Upper lobe of left lung (tissue), 6 donors: Measurements from ENCODE around the gene CALHM2. TPM values are rescaled to one million over a fixed set of nuclear protein-coding genes. Genes with fewer than 3 reads are reported as not detected.

ENCODE experiments used
- ATAC-seq, 2 donors: fragments of 200-7000 bp; cut with Tn5 transposase; one replicate each; pipeline ENCODE4 v1.9.1; 2022; ENCODE audit warnings: mild to moderate bottlenecking in 2 of 2, moderate library complexity in 2 of 2; ENCODE audit not compliant: low FRiP score in 2 of 2
- DNase-seq, 2 donors: peaks; one replicate each; pipeline ENCODE4 v3.0.0-alpha.2; 2019 to 2020
- H3K27ac ChIP-seq, 4 donors: fragments of 200-600 bp; sonication (generic); one replicate each; pipeline ENCODE4 v1.5.1; 2016 to 2019
- H3K27me3 ChIP-seq, 4 donors: fragments of 200-600 bp; sonication (generic); one replicate each; pipeline ENCODE4 v1.5.1; 2017 to 2019
- H3K36me3 ChIP-seq, 4 donors: fragments of 200-600 bp; sonication (generic); one replicate each; pipeline ENCODE4 v1.5.1; 2016 to 2019
- H3K4me1 ChIP-seq, 4 donors: fragments of 200-600 bp; sonication (generic); one replicate each; pipeline ENCODE4 v1.5.1; 2018 to 2019
- H3K4me3 ChIP-seq, 4 donors: fragments of 200-600 bp; sonication (generic); one replicate each; pipeline ENCODE4 v1.5.1; 2017 to 2019; ENCODE audit warnings: mild to moderate bottlenecking in 2 of 4, moderate library complexity in 1 of 4
- H3K9me3 ChIP-seq, 4 donors: fragments of 200-600 bp; sonication (generic); one replicate each; pipeline ENCODE4 v1.5.1; 2018 to 2019
- EP300 ChIP-seq, 4 donors: sonication (generic); formaldehyde crosslinking; IDR thresholded peaks; one replicate each; pipeline ENCODE4 v1.5.1; 2017; ENCODE audit warnings: antibody characterized with exemption in 4 of 4, control low read depth in 2 of 4
- POLR2A ChIP-seq, 4 donors: fragments of 450-650 bp; IDR thresholded peaks; one replicate each; pipeline ENCODE4 v1.5.1; 2016 to 2017; ENCODE audit warnings: antibody characterized with exemption in 4 of 4, mild to moderate bottlenecking in 2 of 4
- POLR2AphosphoS5 ChIP-seq, 2 donors: sonication (generic); formaldehyde crosslinking; IDR thresholded peaks; one replicate each; pipeline ENCODE4 v1.5.1; 2017; ENCODE audit warnings: antibody characterized with exemption in 2 of 2
- WGBS, 2 donors: methylation state at CpG; one replicate each; pipeline ENCODE4 v1.1.5; 2017 to 2018; 5-methylcytosine and 5-hydroxymethylcytosine counted together
- total RNA-seq, 6 donors: library from RNA; depleted of rRNA in 4 of 6; stranded (reverse); fragments of >200 nt in 4 of 6; gene quantifications; one replicate each; pipeline versions ENCODE4 v1.1.0 to v1.2.1, GENCODE V29; 2016 to 2021
- TF ChIP-seq, protein P1 (sequence below), 6 experiments: fragments of 450-650 bp in 4 of 6; fragments of 200-600 bp in 2 of 6; sonication (generic) in 2 of 6; IDR thresholded peaks; one replicate each; pipeline ENCODE4 v1.5.1; 2016 to 2019; ENCODE audit warnings: antibody characterized with exemption in 6 of 6
- donor health status: DM: no; HTN: no; CAD: no; lungs with moderate emphysema.
- donor health status: DM: no; HTN: yes; CAD: no; lungs with severe emphysema.

CALHM2 gene
- total RNA-seq, 6 donors from 2014 or later = 25.6 to 56.8 (median 40.5) TPM

DNA sequence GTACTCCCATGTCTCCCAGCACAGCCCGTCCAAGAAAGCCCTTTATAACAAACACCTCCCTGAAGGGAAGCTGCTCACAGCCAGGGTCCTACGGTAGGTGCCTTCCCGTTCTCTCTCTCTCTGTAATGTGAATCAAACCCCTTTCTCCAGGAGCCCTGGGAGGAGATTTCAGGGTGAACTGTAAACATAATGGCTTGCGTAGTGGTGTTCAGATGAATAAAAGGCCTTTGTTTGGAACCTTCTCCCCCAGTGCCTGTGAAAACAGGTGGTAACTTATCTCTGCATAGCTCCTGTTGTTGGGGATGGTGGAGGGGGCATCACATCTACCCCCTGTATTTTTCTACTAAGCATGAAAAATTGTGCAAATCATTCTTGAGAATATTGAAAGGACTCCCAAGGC lies 12.4 kb downstream of the CALHM2 start:
- DNase-seq = no peak
- Histone ChIP-seq H3K27me3 (no peaks in the 10 kb centered on the region), H3K36me3 (peaks cover 35 to 100% (median 88%) of the 10 kb centered on the region in 4 donors), H3K4me3 (no peak overlapping the region), H3K9me3 (no peaks in the 10 kb centered on the region), H3K27ac (no peak overlapping the region), H3K4me1 (no peaks in the 10 kb centered on the region)
- WGBS, 2 donors = 94 to 98% methylated on average over 4 of the region's 4 CpGs
- no peak for ATAC-seq
- TF ChIP-seq POLR2AphosphoS5 (IDR thresholded peaks at IDR 0.05) (no peak), EP300 (IDR thresholded peaks at IDR 0.05) (no peak), POLR2A (IDR thresholded peaks at IDR 0.05) (no peak)
- TF ChIP-seq, protein P1, sequence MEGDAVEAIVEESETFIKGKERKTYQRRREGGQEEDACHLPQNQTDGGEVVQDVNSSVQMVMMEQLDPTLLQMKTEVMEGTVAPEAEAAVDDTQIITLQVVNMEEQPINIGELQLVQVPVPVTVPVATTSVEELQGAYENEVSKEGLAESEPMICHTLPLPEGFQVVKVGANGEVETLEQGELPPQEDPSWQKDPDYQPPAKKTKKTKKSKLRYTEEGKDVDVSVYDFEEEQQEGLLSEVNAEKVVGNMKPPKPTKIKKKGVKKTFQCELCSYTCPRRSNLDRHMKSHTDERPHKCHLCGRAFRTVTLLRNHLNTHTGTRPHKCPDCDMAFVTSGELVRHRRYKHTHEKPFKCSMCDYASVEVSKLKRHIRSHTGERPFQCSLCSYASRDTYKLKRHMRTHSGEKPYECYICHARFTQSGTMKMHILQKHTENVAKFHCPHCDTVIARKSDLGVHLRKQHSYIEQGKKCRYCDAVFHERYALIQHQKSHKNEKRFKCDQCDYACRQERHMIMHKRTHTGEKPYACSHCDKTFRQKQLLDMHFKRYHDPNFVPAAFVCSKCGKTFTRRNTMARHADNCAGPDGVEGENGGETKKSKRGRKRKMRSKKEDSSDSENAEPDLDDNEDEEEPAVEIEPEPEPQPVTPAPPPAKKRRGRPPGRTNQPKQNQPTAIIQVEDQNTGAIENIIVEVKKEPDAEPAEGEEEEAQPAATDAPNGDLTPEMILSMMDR (IDR thresholded peaks at IDR 0.05) = no peak

GRCh38 chr10:103433858-103434257 lies 18.3 kb downstream of the CALHM2 start:
- TF ChIP-seq EP300 (IDR thresholded peaks at IDR 0.05) (no peak), POLR2AphosphoS5 (IDR thresholded peaks at IDR 0.05) (no peak)
- TF ChIP-seq, protein P1 (IDR thresholded peaks at IDR 0.05) = no peak
- H3K27ac ChIP-seq = no peak overlapping the region
- no peak overlapping the region for H3K4me3 ChIP-seq
- H3K27me3 ChIP-seq = no peaks in the 10 kb centered on the region
- H3K36me3 ChIP-seq = peaks cover 14 to 91% (median 49%) of the 10 kb centered on the region in 4 donors
- peaks cover 0 to 6% (median 2%) of the 10 kb centered on the region in 4 donors for H3K4me1 ChIP-seq
- H3K9me3 ChIP-seq = no peaks in the 10 kb centered on the region
- DNase-seq = peak in 1 of 2 donors; percentile 78
- 57 to 74% methylated on average over 2 of the region's 2 CpGs for WGBS, 2 donors
- peak; percentile 56 to 61 for ATAC-seq

GRCh38 chr10:103431902-103432301 lies 20.3 kb downstream of the CALHM2 start:
- Histone ChIP-seq H3K4me3 (no peak overlapping the region), H3K36me3 (peaks cover 0 to 89% (median 43%) of the 10 kb centered on the region in 4 donors), H3K9me3 (no peaks in the 10 kb centered on the region), H3K27ac (no peak overlapping the region), H3K27me3 (no peaks in the 10 kb centered on the region), H3K4me1 (peaks cover 0 to 6% (median 2%) of the 10 kb centered on the region in 4 donors)
- TF ChIP-seq EP300 (IDR thresholded peaks at IDR 0.05) (no peak), POLR2AphosphoS5 (IDR thresholded peaks at IDR 0.05) (no peak), POLR2A (IDR thresholded peaks at IDR 0.05) (no peak)
- TF ChIP-seq, protein P1 (IDR thresholded peaks at IDR 0.05) = no peak
- DNase-seq (no peak), ATAC-seq (no peak)
- WGBS, 2 donors = 50 to 57% methylated on average over 8 of the region's 8 CpGs

DNA sequence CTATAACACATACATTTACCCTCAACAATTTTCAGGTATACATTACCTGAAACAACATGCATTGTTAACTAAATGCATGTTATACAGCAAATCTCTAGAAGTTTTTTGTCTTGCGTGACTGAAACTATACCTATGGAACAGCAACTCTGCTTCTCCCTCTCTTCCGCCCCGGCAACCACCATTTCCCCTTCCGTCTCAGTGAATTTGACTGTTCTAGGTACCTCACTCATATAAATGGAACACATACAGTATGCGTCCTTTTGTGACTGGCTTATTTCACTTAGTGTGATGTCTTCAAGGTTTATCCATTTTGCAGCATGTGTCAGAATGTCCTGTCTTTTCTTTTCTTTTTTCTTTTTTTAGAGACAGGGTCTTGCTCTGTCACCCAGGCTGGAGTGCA lies 22.5 kb downstream of the CALHM2 start:
- no peak for ATAC-seq
- Histone ChIP-seq H3K36me3 (peaks cover 0 to 88% (median 40%) of the 10 kb centered on the region in 4 donors), H3K27ac (no peak overlapping the region), H3K4me1 (peaks cover 0 to 6% (median 2%) of the 10 kb centered on the region in 4 donors), H3K4me3 (no peak overlapping the region), H3K9me3 (no peaks in the 10 kb centered on the region), H3K27me3 (no peaks in the 10 kb centered on the region)
- DNase-seq = no peak
- 93 to 95% methylated on average over 5 of the region's 5 CpGs for WGBS, 2 donors
- TF ChIP-seq POLR2AphosphoS5 (IDR thresholded peaks at IDR 0.05) = no peak
- no peak for TF ChIP-seq POLR2A (IDR thresholded peaks at IDR 0.05)
- TF ChIP-seq EP300 (IDR thresholded peaks at IDR 0.05) = no peak
- TF ChIP-seq, protein P1 (IDR thresholded peaks at IDR 0.05) = no peak

DNA sequence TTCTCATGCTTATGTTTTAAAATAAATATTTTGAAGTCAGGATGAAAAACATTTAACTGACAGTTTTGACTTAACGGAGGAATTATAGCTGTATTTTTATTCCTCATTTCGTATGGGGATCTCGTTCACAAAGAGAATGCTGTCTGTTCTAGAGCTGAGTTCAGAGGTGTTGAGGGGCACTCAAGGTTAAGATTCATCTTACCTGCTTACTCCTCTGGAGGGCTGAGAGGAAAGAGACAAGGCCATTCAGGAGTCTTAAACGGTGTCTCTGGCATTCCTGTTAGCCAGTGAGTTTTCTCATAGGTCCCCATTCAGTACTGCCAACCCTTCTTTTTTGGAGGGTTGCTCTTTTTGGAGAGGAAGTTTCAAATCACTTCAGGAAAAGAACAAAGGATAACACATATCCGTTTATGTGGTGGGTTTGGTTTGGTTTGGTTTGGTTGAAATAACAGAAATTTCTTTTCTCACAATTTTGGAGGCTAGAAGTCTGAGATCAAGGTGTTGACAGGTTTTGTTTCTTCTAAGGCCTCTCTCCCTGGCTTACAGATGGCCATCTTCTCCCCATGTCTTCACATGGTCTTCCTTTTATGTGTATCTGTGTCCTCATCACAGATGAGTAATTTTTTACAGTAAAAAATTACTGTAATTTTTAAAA lies 23.1 kb downstream of the CALHM2 start:
- DNase-seq (no peak), ATAC-seq (no peak)
- Histone ChIP-seq H3K27ac (no peak overlapping the region), H3K4me1 (peaks cover 0 to 6% (median under 1%) of the 10 kb centered on the region in 4 donors), H3K9me3 (no peaks in the 10 kb centered on the region), H3K4me3 (no peak overlapping the region), H3K36me3 (peaks cover 0 to 88% (median 42%) of the 10 kb centered on the region in 4 donors), H3K27me3 (no peaks in the 10 kb centered on the region)
- no peak for TF ChIP-seq POLR2AphosphoS5 (IDR thresholded peaks at IDR 0.05)
- no peak for TF ChIP-seq POLR2A (IDR thresholded peaks at IDR 0.05)
- no peak for TF ChIP-seq EP300 (IDR thresholded peaks at IDR 0.05)
- TF ChIP-seq, protein P1 (IDR thresholded peaks at IDR 0.05) = no peak
- 54 to 65% methylated on average over 5 of the region's 5 CpGs for WGBS, 2 donors
